IMR-90 (cell line): Measurements from ENCODE around the gene LRRC10B. TPM values are rescaled to one million over a fixed set of nuclear protein-coding genes. Genes with fewer than 3 reads are reported as not detected.

Source experiments
- ATAC-seq: fragments of 200-7000 bp; cut with Tn5 transposase; 2 replicates; pipeline ENCODE4 v1.9.1; 2020; ENCODE audit warnings: low read depth, mild to moderate bottlenecking, moderate library complexity
- BruUV-seq: library from RNA; stranded (reverse); fragments of 400-500 nt; replicated peaks from 2 replicates; lab custom pipeline; 2021; lab: Mats Ljungman, UMichigan
- CTCF ChIA-PET: fragments of 300-600 bp; formaldehyde crosslinking; extraction: SDS; loops from one replicate; lab custom pipeline; 2021; ENCODE audit warnings: antibody characterized with exemption; lab: Yijun Ruan, JAX
- POLR2A ChIA-PET: fragments of 300-600 bp; sonication (Branson Sonifier 250); formaldehyde crosslinking; loops from one replicate; lab custom pipeline; 2022; ENCODE audit warnings: antibody characterized with exemption; ENCODE audit not compliant: unreplicated experiment; lab: Charles Lee
- DNase-seq: peaks from one replicate; pipeline ENCODE4 v3.0.0; 2013
- H2AFZ ChIP-seq: replicated peaks from 2 replicates; pipeline ENCODE3; 2013; ENCODE audit warnings: low read length, mild to moderate bottlenecking; ENCODE audit not compliant: poor library complexity
- H2AK5ac ChIP-seq: 2 replicates; pipeline ENCODE4 v1.6.1; 2013; ENCODE audit warnings: low read depth, low read length, inconsistent platforms
- H2AK9ac ChIP-seq: replicated peaks from 2 replicates; pipeline ENCODE3; 2013; ENCODE audit warnings: mild to moderate bottlenecking, low read depth, low read length, moderate library complexity; ENCODE audit not compliant: poor library complexity
- H2BK120ac ChIP-seq: 2 replicates; pipeline ENCODE4 v1.6.1; 2013; ENCODE audit warnings: low read depth, low read length, inconsistent platforms
- H2BK15ac ChIP-seq: 3 replicates; pipeline ENCODE4 v1.6.1; 2013; ENCODE audit warnings: low read depth, low read length, inconsistent platforms
- H2BK20ac ChIP-seq: 2 replicates; pipeline ENCODE4 v1.6.1; 2013; ENCODE audit warnings: low read depth, mild to moderate bottlenecking, inconsistent platforms, low read length, moderate library complexity
- H2BK5ac ChIP-seq: 2 replicates; pipeline ENCODE4 v1.6.1; 2013; ENCODE audit warnings: mild to moderate bottlenecking, low read depth, low read length, inconsistent platforms; ENCODE audit not compliant: poor library complexity, severe bottlenecking
- H3K14ac ChIP-seq: replicated peaks from 2 replicates; pipeline ENCODE4 v1.6.1; 2013; ENCODE audit warnings: low read depth, low read length, inconsistent platforms
- H3K18ac ChIP-seq: 2 replicates; pipeline ENCODE4 v1.6.1; 2013; ENCODE audit warnings: low read depth, low read length, control low read depth
- H3K23ac ChIP-seq: 2 replicates; pipeline ENCODE4 v1.6.1; 2013; ENCODE audit warnings: low read depth, low read length, inconsistent platforms
- H3K27ac ChIP-seq: 2 replicates; pipeline ENCODE4 v1.5.1; 2013; ENCODE audit warnings: mild to moderate bottlenecking, control low read depth, low read length; ENCODE audit not compliant: insufficient read depth
- H3K27me3 ChIP-seq: 2 replicates; pipeline ENCODE4 v1.6.1; 2013; ENCODE audit warnings: low read length; ENCODE audit not compliant: control insufficient read depth, insufficient read depth
- H3K36me3 ChIP-seq: 2 replicates; pipeline ENCODE4 v1.6.1; 2013; ENCODE audit warnings: low read length, mixed read lengths; ENCODE audit not compliant: control insufficient read depth, insufficient read depth
- H3K4ac ChIP-seq: 2 replicates; pipeline ENCODE4 v1.6.1; 2013; ENCODE audit warnings: low read depth, low read length, inconsistent platforms
- H3K4me1 ChIP-seq: 2 replicates; pipeline ENCODE4 v1.6.1; 2013; ENCODE audit warnings: low read length, mixed read lengths; ENCODE audit not compliant: control insufficient read depth, insufficient read depth
- H3K4me2 ChIP-seq: 2 replicates; pipeline ENCODE4 v1.6.1; 2013; ENCODE audit warnings: low read depth, mild to moderate bottlenecking, control low read depth, low read length, moderate library complexity
- H3K4me3 ChIP-seq: 2 replicates; pipeline ENCODE4 v1.5.1; 2013; ENCODE audit warnings: low read depth, mild to moderate bottlenecking, control low read depth, low read length, moderate library complexity; ENCODE audit not compliant: insufficient read depth
- H3K56ac ChIP-seq: 2 replicates; pipeline ENCODE4 v1.6.1; 2013; ENCODE audit warnings: low read length, inconsistent platforms; ENCODE audit not compliant: insufficient read depth; ENCODE audit errors: extremely low read depth
- H3K79me1 ChIP-seq, 2 experiments: 2 replicates each; pipeline ENCODE4 v1.6.1; 2013; ENCODE audit warnings: low read length in 2 of 2, inconsistent platforms in 1 of 2, low read depth in 1 of 2
- H3K9ac ChIP-seq: 2 replicates; pipeline ENCODE4 v1.6.1; 2013; ENCODE audit warnings: low read depth, low read length, control low read depth
- H3K9me1 ChIP-seq: 2 replicates; pipeline ENCODE4 v1.6.1; 2013; ENCODE audit warnings: low read length, inconsistent platforms; ENCODE audit not compliant: insufficient read depth
- H3K9me3 ChIP-seq: 2 replicates; pipeline ENCODE4 v1.6.1; 2013; ENCODE audit warnings: low read length; ENCODE audit not compliant: control insufficient read depth, insufficient read depth
- H4K20me1 ChIP-seq: 2 replicates; pipeline ENCODE4 v1.6.1; 2013; ENCODE audit warnings: low read length, inconsistent platforms; ENCODE audit not compliant: insufficient read depth
- H4K5ac ChIP-seq: 2 replicates; pipeline ENCODE4 v1.6.1; 2013; ENCODE audit warnings: mild to moderate bottlenecking, low read depth, low read length, control low read depth
- H4K8ac ChIP-seq, 2 experiments: 2 replicates each; pipeline ENCODE4 v1.6.1; 2013; ENCODE audit warnings: low read depth in 2 of 2, low read length in 2 of 2, control low read depth in 1 of 2, inconsistent platforms in 1 of 2
- H4K91ac ChIP-seq: 2 replicates; pipeline ENCODE4 v1.6.1; 2013; ENCODE audit warnings: low read depth, low read length, inconsistent platforms; ENCODE audit not compliant: insufficient read depth
- CEBPB ChIP-seq: IDR thresholded peaks from 2 replicates; pipeline ENCODE4 v1.6.1; 2012; ENCODE audit warnings: low read depth, low read length, improper control_type of control experiment
- MAFK ChIP-seq: IDR thresholded peaks from 2 replicates; pipeline ENCODE4 v1.6.1; 2012; ENCODE audit warnings: low read depth, low read length, improper control_type of control experiment
- WGBS, 2 experiments: methylation state at CpG; one replicate each; pipeline versions ENCODE4 v1.1.5 to v1.1.7; 2013; ENCODE audit warnings: missing lambda C conversion rate in 2 of 2; ENCODE audit not compliant: insufficient read length in 1 of 2; ENCODE audit errors: extremely low coverage in 2 of 2; 5-methylcytosine and 5-hydroxymethylcytosine counted together
- dilution Hi-C: fragments of 300-500 bp; cut with HindIII; formaldehyde crosslinking; loops from one replicate; pipeline ENCODE4 v1.14.3; 2018; ENCODE audit warnings: low sequenced_read_pairs; ENCODE audit not compliant: unreplicated experiment
- in situ Hi-C: fragments of 300-500 bp; cut with MboI; formaldehyde crosslinking; loops from 3 replicates; pipeline ENCODE4 v1.14.3; 2019; ENCODE audit warnings: low sequenced_read_pairs, inconsistent platforms, mixed read lengths
- intact Hi-C: fragments of 100-400 bp; cut with micrococcal nuclease; formaldehyde crosslinking; loops from 2 replicates; pipeline ENCODE4 v1.10.0; 2022
- polyA plus RNA-seq, 3 experiments: library from polyadenylated mRNA; depleted of rRNA; stranded (reverse); fragments of >200 nt; gene quantifications; 2 replicates each; pipeline ENCODE4 v1.2.3, GENCODE V29; 2012; ENCODE audit warnings: low replicate concordance in 1 of 3
- total RNA-seq: library from RNA; depleted of rRNA; stranded (reverse); fragments of >200 nt; gene quantifications from 2 replicates; pipeline ENCODE4 v1.2.3, GENCODE V29; 2012

LRRC10B gene
- total and polyA plus RNA-seq, 2 of the 4 experiments (the other 2 are of a cell fraction): not detected

- H3K27me3 ChIP-seq: peaks cover 2% of the 10 kb centered on the region; the same call in 1 of the 2 replicates
- no peak overlapping the region for H2AK9ac ChIP-seq
- dilution Hi-C loops: no loop called here
- no peak overlapping the region for H2BK20ac ChIP-seq
- H4K91ac ChIP-seq: no peak overlapping the region
- TF ChIP-seq CEBPB (no peak), MAFK (peak; percentile 53; the same call in 1 of the 2 replicates)
- no peaks in the 10 kb centered on the region for H3K4me1 ChIP-seq
- H3K4ac ChIP-seq: no peak overlapping the region
- peak; percentile 30; the same call in 1 of the 2 replicates for ATAC-seq
- H3K9me3 ChIP-seq: peaks cover 2% of the 10 kb centered on the region; the same call in 1 of the 2 replicates
- intact Hi-C loops: no loop called here
- in situ Hi-C loops: no loop called here
- 0 out of 2 replicates have a peak, but pooled peaks cover 6% of the 10 kb centered on the region for H3K9me1 ChIP-seq
- H2BK15ac ChIP-seq: no peak overlapping the region
- H3K79me1 ChIP-seq: no peaks in the 10 kb centered on the region
- ChIA-PET POLR2A (no interaction called here), CTCF (interaction anchor here (0.6 to 1.8 kb wide), 2 partner anchors 16 to 165 kb away, joined by 3 to 5 read pairs; no protein-coding TSS in a partner anchor)
- H2AK5ac ChIP-seq: no peak overlapping the region
- H4K20me1 ChIP-seq: no peaks in the 10 kb centered on the region; the same call in 1 of the 2 replicates
- no peak overlapping the region for H2BK5ac ChIP-seq
- no peak overlapping the region for H4K8ac ChIP-seq
- no peak overlapping the region for H3K9ac ChIP-seq
- no peak overlapping the region for H4K5ac ChIP-seq
- H3K4me2 ChIP-seq: no peak overlapping the region
- H3K14ac ChIP-seq: no peak overlapping the region
- H3K36me3 ChIP-seq: peaks cover 11% of the 10 kb centered on the region
- no peak overlapping the region for H2AFZ ChIP-seq
- BruUV-seq: no TSS peak
- H3K56ac ChIP-seq: no peak overlapping the region
- no peak overlapping the region for H3K27ac ChIP-seq
- no peak overlapping the region for H3K23ac ChIP-seq
- DNase-seq: peak; percentile 28
- H3K4me3 ChIP-seq: no peak overlapping the region
- no CpG with 5 or more reads among the region's 3 CpGs for WGBS, 2 experiments
- H2BK120ac ChIP-seq: no peak overlapping the region
- H3K18ac ChIP-seq: no peak overlapping the region
These were observed 35.1 kb upstream of the LRRC10B start for GRCh38 chr11:61473370-61474012.
